ENCODE data around the gene FGFR1OP2.
"Not testable (repeated sequence)": the region's sequence is repeated elsewhere in the genome, so short reads cannot be mapped to it uniquely, and the experiment has no call there.

The FGFR1OP2 gene

GRCh38 chr12:26948309-26948708, 10.0 kb downstream of the FGFR1OP2 start:
- no peak for DNase-seq

- no peak for DNase-seq
Measured at GRCh38 chr12:26953447-26953846, 15.2 kb downstream of the FGFR1OP2 start.

DNA sequence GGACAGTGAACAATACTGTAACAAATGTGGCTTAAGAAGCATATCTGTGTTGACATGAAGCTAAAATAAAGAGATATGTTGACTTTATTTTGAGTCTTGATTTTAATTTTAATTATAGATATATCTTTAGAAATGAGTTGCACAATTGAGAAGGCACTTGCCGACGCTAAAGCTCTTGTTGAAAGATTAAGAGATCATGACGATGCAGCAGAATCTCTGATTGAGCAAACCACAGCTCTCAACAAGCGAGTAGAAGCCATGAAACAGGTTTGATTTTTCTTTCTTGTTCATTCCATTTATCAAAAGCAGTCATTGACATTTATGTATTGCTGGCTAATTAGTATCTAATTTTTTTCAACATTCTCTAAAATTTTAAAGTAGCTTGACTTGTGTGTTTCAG, 15.8 kb downstream of the FGFR1OP2 start:
- no peak for DNase-seq

DNA sequence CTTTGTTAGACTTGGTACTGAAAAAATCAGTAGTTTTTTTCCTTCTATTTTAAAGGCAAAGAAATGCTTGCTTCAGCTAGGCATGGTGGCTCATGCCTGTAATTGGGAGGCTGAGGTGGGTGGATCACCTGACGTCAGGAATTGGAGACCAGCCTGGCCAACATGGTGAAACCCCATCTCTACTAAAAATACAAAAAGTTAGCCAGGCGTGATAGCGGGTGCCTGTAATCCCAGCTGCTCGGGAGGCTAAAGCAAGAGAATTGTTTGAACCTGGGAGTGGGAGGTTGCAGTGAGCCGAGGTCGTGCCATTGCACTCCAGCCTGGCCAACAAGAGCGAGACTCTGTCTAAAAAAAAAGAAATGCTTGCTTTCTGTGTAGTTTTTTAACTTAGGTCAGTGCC, 23.1 kb downstream of the FGFR1OP2 start:
- DNase-seq, result not testable (repeated sequence)

DNA sequence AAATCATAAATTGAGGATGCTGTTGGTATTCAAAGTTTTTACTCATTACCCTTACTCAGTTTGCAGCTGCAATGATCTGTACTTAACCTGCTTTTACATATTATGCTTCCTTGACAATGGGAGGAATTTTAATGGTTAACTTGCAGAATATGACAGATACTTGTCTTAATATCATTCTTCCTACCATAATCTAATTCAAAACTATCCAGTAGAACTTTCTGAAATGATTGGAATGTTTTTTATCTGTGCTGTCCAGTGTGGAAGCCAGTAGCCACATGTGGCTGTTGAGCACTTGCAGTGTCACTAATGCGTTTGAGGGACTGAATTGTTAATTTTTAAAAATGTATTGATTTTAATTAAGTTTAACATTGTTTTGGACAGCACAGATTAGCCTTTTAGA, 23.5 kb downstream of the FGFR1OP2 start:
- DNase-seq, result no peak

DNA sequence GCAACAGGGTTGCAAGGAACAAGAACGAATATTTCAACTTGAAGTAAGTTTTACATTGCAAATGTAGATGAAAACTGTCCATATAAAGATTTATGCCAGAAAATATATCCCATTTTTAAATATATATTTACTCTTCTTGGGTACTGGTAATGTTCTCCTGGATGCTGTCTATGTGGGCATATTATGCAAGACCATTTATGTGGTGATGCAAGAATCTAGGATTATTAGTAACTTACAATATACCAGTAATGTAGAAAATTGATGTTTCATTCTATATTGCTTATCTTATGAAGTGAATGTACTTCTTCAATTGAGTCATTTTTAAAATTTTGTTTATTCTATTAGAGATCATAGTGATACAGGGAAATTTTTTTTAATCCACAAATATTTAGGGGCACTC, 25.1 kb downstream of the FGFR1OP2 start:
- DNase-seq, result no peak

DNA sequence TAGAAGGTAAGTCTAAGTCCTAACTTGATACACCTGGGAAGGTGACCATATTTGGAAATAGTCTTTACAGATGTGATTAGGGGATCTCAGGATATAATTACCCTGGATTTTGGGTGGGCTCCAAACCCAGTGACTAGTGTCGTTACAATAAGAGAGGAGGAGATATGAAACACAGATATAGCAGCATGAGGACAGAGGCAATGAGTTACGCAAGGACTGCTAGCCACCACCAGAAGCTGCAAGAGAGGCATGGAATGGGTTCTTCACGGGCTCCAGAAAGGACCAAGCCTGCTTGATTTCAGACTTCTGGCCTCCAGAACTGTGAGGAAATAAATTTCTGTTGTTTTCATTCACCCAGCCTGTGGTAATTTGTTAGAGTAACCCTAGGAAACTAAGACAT, 28.6 kb downstream of the FGFR1OP2 start:
- no peak for DNase-seq

- no peak for DNase-seq
Measured at GRCh38 chr12:26970136-26970535, 31.9 kb downstream of the FGFR1OP2 start.

- DNase-seq, result no peak
Measured at GRCh38 chr12:26971963-26972362, 33.7 kb downstream of the FGFR1OP2 start.

GRCh38 chr12:26976687-26977086, 38.4 kb downstream of the FGFR1OP2 start:
- no peak for DNase-seq

DNA sequence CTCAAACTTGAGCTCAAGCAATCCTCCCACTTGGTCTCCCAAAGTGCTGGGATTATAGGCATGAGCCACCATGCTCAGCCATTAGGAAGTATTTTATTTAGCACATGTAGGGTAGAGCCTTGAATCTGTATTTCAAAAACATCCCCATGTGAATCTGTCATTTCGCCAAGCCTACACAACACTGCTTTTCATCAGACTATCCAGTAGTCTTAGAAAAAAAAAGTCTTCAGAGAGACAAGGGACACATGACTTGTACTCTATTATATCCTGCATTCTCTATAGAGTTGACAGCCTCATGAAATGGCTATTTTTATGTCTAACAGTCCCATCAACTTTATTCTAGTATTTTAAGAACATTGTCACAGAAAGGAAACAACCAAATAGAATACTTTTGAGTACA, 40.5 kb downstream of the FGFR1OP2 start:
- DNase-seq, result no peak

DNA sequence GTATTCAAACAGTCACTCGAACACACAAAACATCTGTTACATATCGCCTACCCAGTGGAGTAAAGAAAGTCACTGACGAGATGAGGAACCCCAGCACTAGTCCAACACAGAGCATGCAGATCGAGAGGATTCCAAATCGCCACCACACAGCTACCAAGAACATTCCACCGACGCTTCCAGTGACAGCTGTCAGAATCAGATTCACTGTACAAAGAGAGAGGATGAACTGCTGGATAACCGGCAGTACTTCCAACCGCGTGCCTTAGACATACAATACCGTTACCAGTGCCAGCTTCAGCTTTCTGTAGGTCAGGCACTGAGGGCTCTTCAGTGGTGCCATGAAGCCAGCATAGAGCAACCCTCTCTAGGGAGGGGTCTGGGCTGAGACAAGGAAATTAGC, 41.5 kb downstream of the FGFR1OP2 start:
- no peak for DNase-seq

- no peak for DNase-seq
Measured at GRCh38 chr12:26982866-26983265, 44.6 kb downstream of the FGFR1OP2 start.

DNA sequence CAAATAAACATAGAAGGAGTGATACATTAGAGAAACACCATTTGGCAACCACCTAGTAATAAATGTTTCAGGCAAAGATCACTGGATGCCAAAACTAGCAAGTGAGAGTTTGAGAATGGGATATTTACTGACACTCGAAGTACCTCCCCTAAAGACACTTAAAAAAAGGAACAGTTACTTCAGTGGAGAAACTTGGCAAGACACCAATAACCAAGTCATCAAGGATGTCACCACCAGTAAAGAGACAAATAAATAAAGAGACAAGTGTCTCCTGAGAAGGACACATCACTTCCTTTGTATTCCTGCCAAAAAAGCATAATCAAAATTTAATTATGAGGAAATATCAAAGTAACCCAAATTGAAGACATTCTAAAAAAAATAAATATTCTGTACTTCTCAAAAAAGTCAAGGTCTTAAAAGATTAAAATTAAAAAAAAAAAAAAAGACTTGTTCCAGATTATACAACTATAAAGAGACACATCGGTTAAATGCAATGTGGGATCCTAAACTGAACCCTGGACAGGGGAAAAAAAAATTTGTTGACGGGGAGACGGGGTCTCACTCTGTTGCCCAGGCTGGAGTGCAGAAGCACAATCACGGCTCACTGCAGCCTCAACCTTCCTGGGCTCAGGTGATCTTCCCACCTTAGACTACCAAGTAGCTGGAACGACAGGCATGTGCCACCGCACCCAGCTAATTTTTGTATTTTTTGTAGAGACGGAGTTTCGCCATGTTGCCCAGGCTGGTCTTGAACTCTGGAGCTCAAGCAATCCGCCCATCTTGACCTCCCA, 49.6 kb downstream of the FGFR1OP2 start:
- peak; percentile 80 for DNase-seq

DNA sequence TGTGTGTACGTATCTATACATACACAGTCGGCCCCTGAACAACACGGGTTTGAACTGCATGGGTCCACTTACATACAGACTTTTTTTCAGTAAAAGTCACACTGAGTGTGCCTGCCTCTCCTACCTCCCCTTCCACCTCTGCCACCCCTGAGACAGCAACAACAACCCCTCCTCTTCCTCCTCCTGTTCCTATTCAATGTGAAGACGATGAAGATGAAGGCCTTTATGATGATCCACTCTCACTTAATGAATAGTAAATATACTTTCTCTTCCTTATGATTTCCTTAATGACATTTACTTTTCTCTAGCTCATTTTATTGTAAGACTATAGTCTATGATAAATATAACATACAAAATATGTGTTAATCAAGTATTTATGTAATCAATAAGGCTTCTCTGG, 50.4 kb downstream of the FGFR1OP2 start:
- no peak for DNase-seq

DNA sequence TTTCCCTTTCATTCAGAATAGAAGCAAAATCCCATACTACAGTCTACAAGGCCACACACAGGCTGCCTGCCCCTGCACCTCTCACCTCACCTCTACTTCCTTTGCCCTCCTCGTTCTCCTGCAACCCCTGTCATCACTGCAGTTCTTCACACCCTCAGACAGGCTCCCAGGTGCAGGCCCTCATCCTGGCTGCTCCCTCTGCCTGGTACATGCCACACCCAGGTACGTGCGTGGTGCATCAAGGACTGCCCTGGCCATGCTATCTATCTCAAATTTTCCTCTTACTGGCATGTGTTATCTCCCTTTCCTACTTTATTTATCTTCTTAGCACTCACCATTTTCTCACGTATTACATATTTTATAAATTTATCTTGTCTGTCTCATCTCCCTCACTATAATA, 51.6 kb downstream of the FGFR1OP2 start:
- no peak for DNase-seq

GRCh38 chr12:26991826-26992225, 53.6 kb downstream of the FGFR1OP2 start:
- DNase-seq, result no peak

DNA sequence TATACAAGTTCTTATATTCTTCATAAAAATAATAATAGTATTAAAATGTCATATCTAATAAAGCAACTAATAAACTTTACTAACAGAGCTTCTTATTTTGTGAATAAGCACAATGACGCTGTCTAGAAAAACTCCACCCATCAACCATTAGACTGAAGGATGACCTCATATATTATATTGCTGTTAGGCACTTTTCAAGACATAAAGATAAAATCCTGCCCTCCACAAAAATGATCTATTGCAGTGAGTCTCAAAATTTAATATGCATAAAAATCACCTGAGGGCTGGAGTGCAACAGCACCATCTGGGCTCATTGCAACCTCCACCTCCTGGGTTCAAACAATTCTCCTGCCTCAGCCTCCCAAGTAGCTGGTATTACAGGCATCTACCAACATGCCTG, 55.8 kb downstream of the FGFR1OP2 start:
- DNase-seq, result no peak

DNA sequence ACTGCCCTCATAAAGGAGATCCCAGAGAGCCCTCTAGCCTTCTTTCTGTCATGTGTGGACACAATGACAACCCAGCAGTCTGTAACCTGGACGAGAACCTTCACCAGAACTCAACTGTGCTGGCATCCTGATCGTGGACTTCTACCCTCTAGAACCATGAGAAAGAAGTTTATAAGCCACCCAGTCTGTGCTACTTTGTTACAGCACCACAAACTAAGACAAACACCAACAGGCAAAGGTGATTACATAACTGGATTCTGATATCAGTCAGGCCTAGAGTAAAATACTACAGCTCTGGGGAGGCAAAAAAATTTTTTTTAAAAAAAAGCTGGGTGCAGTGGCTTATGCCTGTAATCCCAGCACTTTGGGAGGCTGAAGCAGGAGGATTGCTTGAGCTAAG, 57.4 kb downstream of the FGFR1OP2 start:
- DNase-seq, result no peak

DNA sequence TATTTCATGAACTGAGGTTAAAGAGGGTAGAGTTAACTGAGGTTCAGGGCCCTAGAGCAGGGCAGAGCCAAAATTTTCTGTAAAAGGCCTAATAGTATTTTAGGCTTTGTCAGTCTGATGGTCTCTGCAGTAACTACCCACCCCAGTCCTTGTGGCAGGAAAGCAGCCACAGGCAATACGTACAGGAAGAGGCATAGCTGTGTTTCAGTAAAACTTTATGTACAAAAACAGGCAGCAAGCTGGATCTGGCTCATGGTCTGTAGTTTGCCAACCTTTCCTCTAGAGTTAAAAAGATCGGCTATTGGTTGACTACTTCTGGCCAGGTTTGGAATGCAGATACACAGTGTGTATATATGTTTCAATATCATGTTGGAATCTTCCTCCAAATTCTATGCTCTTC, 58.7 kb downstream of the FGFR1OP2 start:
- no peak for DNase-seq

DNA sequence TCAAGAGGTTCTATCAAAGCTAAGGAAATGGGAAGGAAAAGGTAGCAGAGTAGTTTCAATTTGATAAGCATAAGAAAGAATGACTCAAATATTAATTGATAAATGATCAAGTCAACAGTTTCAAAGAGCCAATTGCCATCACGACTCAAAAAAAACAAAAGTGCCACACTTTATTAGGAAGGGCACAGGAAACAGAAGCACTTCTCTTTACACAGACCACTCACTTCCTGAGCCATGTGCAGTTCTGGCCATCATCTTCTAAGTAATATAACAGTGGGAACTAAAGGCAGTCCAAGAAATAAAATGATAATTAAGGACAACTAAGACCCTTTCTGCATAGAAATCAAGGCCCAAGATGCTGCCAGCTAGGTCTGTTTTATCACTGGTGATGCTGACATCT, 62.7 kb downstream of the FGFR1OP2 start:
- DNase-seq, result no peak

GRCh38 chr12:27001663-27002062, 63.4 kb downstream of the FGFR1OP2 start:
- no peak for DNase-seq

GRCh38 chr12:27002141-27002540, 63.9 kb downstream of the FGFR1OP2 start:
- DNase-seq, result no peak

DNA sequence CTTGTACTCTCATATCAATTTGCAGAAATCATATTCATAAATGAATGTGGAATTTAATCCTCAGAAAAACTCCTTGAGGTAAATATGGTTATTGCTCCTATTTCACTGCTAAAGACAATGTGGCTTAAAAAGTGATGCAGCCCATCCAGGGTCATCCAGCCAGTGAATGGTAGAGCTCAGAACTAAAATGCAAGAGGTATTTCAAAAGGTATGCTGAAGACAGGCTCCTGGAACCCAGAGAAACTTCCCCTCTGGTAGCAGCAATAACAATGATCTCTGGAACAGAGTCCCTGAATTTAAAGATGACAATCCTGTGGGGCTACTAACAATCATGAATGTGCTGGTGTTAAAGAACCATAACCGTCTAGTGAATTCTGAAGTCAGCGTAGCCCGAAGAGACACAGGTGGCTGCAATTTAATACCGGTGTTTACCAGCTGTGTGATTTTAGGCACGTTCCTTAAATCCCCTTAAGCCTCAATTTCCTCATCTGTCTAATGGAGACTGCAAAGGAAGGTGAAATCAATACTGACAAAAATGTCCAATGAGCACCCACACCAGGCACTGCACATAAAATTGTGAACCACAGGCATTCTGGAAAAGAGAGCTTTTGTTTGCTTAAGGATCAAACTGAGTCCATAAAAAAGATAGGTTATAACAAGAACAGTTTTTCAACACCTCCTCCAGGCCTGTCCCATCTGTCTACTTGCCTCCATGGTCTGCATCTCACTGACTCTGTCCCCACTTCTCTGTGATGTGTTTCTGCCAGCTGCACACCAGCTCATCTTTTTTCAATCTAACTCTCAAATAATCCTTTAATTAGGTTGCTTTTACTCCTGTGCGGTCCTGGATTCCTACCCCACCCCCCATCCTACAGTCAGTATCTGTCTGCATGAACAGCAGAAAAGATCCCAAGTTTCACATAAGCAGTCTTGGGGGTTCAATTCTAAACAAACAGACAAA, 65.4 kb downstream of the FGFR1OP2 start:
- DNase-seq, result peak; percentile 32
